GM23248 (cell line): Measurements from ENCODE around the gene INO80E. TPM values are rescaled to one million over a fixed set of nuclear protein-coding genes. Genes with fewer than 3 reads are reported as not detected.
A peak's percentile ranks its signal among the peaks of the same experiment; 100 is the strongest.

Experiments
- DNase-seq: peaks from one replicate; pipeline ENCODE4 v3.0.0-alpha.2; 2015
- H2AFZ ChIP-seq: fragments of 200-600 bp; sonication (generic); 2 replicates; pipeline ENCODE4 v1.6.1; 2016; ENCODE audit warnings: antibody characterized with exemption
- H3F3A ChIP-seq: fragments of 200-600 bp; sonication (generic); 2 replicates; pipeline ENCODE4 v1.6.1; 2016; ENCODE audit warnings: mild to moderate bottlenecking, antibody characterized with exemption, mixed run types; ENCODE audit not compliant: insufficient read depth
- H3K27ac ChIP-seq: fragments of 200-600 bp; sonication (generic); 2 replicates; pipeline ENCODE4 v1.5.1; 2016; ENCODE audit warnings: mild to moderate bottlenecking
- H3K27me3 ChIP-seq: fragments of 200-600 bp; sonication (generic); replicated peaks from 2 replicates; pipeline ENCODE4 v1.6.1; 2016; ENCODE audit warnings: mild to moderate bottlenecking; ENCODE audit not compliant: insufficient read depth
- H3K36me3 ChIP-seq: fragments of 200-600 bp; sonication (generic); 2 replicates; pipeline ENCODE4 v1.6.1; 2016; ENCODE audit warnings: low read depth, mild to moderate bottlenecking
- H3K4me1 ChIP-seq: fragments of 200-600 bp; sonication (generic); 2 replicates; pipeline ENCODE4 v1.6.1; 2016; ENCODE audit warnings: mild to moderate bottlenecking; ENCODE audit not compliant: insufficient read depth
- H3K4me2 ChIP-seq: fragments of 200-600 bp; sonication (generic); one replicate; pipeline ENCODE4 v1.6.1; 2016; ENCODE audit warnings: mild to moderate bottlenecking; ENCODE audit not compliant: unreplicated experiment
- H3K4me3 ChIP-seq: fragments of 200-600 bp; sonication (generic); 2 replicates; pipeline ENCODE4 v1.5.1; 2016; ENCODE audit warnings: mild to moderate bottlenecking
- H3K79me2 ChIP-seq: fragments of 200-600 bp; sonication (generic); 2 replicates; pipeline ENCODE4 v1.6.1; 2016; ENCODE audit warnings: mild to moderate bottlenecking; ENCODE audit not compliant: insufficient read depth
- H3K9ac ChIP-seq: fragments of 200-600 bp; sonication (generic); 2 replicates; pipeline ENCODE4 v1.6.1; 2016; ENCODE audit warnings: mild to moderate bottlenecking
- H3K9me2 ChIP-seq: fragments of 200-600 bp; sonication (generic); 2 replicates; pipeline ENCODE4 v1.6.1; 2016; ENCODE audit warnings: mixed run types, mild to moderate bottlenecking, moderate library complexity; ENCODE audit not compliant: insufficient read depth
- H3K9me3 ChIP-seq: fragments of 200-600 bp; sonication (generic); one replicate; pipeline ENCODE4 v1.6.1; 2017; ENCODE audit warnings: low read depth
- H4K20me1 ChIP-seq: fragments of 200-600 bp; sonication (generic); 2 replicates; pipeline ENCODE4 v1.6.0; 2016; ENCODE audit not compliant: insufficient read depth
- EZH2 ChIP-seq: fragments of 200-600 bp; sonication (generic); IDR thresholded peaks from 2 replicates; pipeline ENCODE4 v1.6.1; 2018; ENCODE audit warnings: antibody characterized with exemption, mild to moderate bottlenecking; ENCODE audit not compliant: insufficient read depth, poor library complexity, severe bottlenecking
- EZH2phosphoT487 ChIP-seq: fragments of 200-600 bp; sonication (generic); IDR thresholded peaks from 2 replicates; pipeline ENCODE4 v1.6.1; 2018; ENCODE audit warnings: antibody characterized with exemption, moderate library complexity, mild to moderate bottlenecking, low read depth; ENCODE audit not compliant: insufficient read depth
- WGBS, 2 experiments: methylation state at CpG; one replicate each; pipeline ENCODE4 v1.1.6; 2015 to 2017; ENCODE audit warnings: low lambda C conversion rate in 2 of 2, low coverage in 1 of 2; ENCODE audit errors: missing lambda C conversion rate in 2 of 2; 5-methylcytosine and 5-hydroxymethylcytosine counted together
- in situ Hi-C: fragments of 300-500 bp; cut with MboI; formaldehyde crosslinking; loops from 2 replicates; pipeline ENCODE4 v1.15.0; 2020
- polyA plus RNA-seq: library from polyadenylated mRNA; unstranded; fragments of >200 nt; fragmentation: Nextera tagmentation; extraction: Ambion mirVana; gene quantifications from 2 replicates; pipeline ENCODE4 v1.2.1, GENCODE V29; 2016
- total RNA-seq: library from RNA; depleted of rRNA; stranded (reverse); fragments of >200 nt; shearing (Covaris generic); gene quantifications from 2 replicates; pipeline ENCODE4 v1.2.3, GENCODE V29; 2014

INO80E gene
- total and polyA plus RNA-seq, 2 experiments from 2014 or later: 32.3 to 51.1 TPM

DNA sequence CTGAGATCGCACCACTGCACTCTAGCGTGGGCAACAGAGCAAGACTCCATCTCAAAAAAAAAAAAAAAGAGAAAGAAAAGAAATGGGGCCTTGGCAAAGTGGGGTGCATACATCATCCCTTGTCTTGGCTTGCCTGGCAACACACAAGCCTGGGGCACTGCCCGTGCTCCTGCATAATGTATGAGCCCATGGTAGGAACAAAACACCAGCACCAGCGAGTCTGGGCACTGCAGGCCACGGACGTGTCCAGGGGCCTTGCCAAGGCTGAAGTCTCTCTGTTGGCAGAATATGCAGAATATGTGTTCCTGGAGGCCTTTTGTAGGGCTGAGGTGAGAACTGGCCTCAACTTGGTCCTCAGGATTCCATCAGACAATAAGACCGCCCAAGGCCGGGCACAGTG is 53.8 kb downstream of the INO80E start:
- in situ Hi-C loops: no loop called here
- WGBS, 2 experiments: 89 to 95% methylated on average over 8 of the region's 8 CpGs
- peaks cover 15% of the 10 kb centered on the region for H3K4me1 ChIP-seq

DNA sequence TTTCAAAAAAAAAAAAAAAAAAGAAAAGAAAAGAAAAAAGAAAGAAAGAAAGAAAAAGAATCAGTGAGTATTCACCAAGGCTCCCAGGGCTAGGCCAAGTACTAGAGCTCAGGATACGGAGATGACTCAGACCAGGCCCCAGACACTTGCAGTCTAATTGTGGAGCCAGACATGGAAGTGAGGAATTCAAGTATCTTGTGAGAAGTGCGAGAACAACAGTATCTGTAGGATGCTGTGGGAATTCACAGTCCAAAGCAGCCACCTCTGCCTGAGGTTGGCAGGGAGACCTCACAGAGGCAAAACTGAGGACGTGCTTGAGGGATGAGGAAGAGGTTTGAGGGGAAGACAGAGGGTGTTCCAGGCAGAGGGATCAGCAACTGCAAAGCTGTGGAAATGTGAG is 55.5 kb downstream of the INO80E start:
- 16 to 18% methylated on average over 3 of the region's 3 CpGs for WGBS, 2 experiments
- in situ Hi-C loops: no loop called here
- H2AFZ ChIP-seq: peak overlapping the region; percentile 56
- H3K27ac ChIP-seq: peak overlapping the region; percentile 80
- no peaks in the 10 kb centered on the region for H3K9me2 ChIP-seq
- DNase-seq: peak; percentile 92
- H3K9me3 ChIP-seq: no peaks in the 10 kb centered on the region
- H3K4me1 ChIP-seq: peaks cover 15% of the 10 kb centered on the region
- peak overlapping the region; percentile 16 for H3K4me2 ChIP-seq
- no peaks in the 10 kb centered on the region for H3K36me3 ChIP-seq
- peaks cover 9% of the 10 kb centered on the region; the same call in 1 of the 2 replicates for H3K79me2 ChIP-seq
- peaks cover 13% of the 10 kb centered on the region; the same call in 1 of the 2 replicates for H3F3A ChIP-seq
- H3K9ac ChIP-seq: peak overlapping the region; percentile 52
- H3K4me3 ChIP-seq: no peak overlapping the region
- no peaks in the 10 kb centered on the region for H4K20me1 ChIP-seq
- no peaks in the 10 kb centered on the region for H3K27me3 ChIP-seq
- no peak for TF ChIP-seq EZH2
- no peak for TF ChIP-seq EZH2phosphoT487

More for the DNA sequence above, 53.8 kb downstream of the INO80E start:
- TF ChIP-seq EZH2phosphoT487: no peak
- TF ChIP-seq EZH2: no peak
- no peaks in the 10 kb centered on the region for H3K36me3 ChIP-seq
- no peak overlapping the region for H3K4me3 ChIP-seq
- DNase-seq: no peak
- H3K27me3 ChIP-seq: no peaks in the 10 kb centered on the region
- no peaks in the 10 kb centered on the region for H3K9me2 ChIP-seq
- no peaks in the 10 kb centered on the region for H3K9me3 ChIP-seq
- peaks cover 9% of the 10 kb centered on the region; the same call in 1 of the 2 replicates for H3K79me2 ChIP-seq
- no peak overlapping the region for H2AFZ ChIP-seq
- H4K20me1 ChIP-seq: no peaks in the 10 kb centered on the region
- no peak overlapping the region for H3K4me2 ChIP-seq
- H3F3A ChIP-seq: peaks cover 13% of the 10 kb centered on the region; the same call in 1 of the 2 replicates
- H3K9ac ChIP-seq: no peak overlapping the region
- no peak overlapping the region for H3K27ac ChIP-seq

DNA sequence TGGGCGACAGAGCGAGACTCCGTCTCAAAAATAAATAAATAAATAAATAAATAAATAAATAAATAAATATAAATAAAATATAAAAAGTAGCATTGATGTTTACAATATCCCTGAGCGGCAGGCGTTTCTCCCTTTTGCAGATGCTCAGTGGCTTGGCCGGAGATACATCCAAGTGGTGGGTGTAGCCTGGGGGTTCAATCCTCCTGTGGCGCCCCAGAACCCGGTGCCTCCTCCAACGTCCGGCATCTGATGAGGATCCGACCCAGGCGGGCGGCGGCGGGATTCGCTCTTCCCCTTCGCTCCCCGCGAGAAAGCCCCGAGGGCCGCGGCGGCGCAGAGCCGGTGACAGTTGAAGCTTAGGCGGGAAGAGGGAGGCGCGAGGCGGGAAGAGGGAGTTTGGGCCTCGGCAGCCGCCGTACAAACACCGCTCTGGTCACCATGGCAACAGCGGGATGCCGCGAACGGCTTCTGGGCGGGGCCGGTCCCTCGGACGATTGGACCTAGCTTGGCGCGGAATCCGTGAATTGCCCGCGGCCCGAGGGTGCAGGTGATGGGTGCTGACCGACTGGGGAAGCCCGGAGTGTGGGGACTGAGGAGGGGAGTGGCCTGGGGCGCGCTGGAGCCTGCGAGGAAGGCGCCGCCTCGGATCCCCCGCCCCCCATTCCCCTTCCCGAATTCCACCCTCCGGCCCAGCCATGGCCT is 56.8 kb downstream of the INO80E start:
- 2 to 3% methylated on average over 47 to 52 of the region's 58 CpGs for WGBS, 2 experiments
- DNase-seq: peak; percentile 98
- peak overlapping the region; percentile 96 for H3K4me2 ChIP-seq
- H3K9ac ChIP-seq: peak overlapping the region; percentile 76
- no peaks in the 10 kb centered on the region for H3K9me2 ChIP-seq
- H3K4me1 ChIP-seq: peaks cover 15% of the 10 kb centered on the region
- TF ChIP-seq EZH2: no peak
- TF ChIP-seq EZH2phosphoT487: no peak
- H3K9me3 ChIP-seq: no peaks in the 10 kb centered on the region
- H2AFZ ChIP-seq: peak overlapping the region; percentile 85
- no peaks in the 10 kb centered on the region for H4K20me1 ChIP-seq
- in situ Hi-C loops: no loop called here
- peaks cover 13% of the 10 kb centered on the region; the same call in 1 of the 2 replicates for H3F3A ChIP-seq
- no peaks in the 10 kb centered on the region for H3K36me3 ChIP-seq
- H3K27me3 ChIP-seq: no peaks in the 10 kb centered on the region
- peak overlapping the region; percentile 85 for H3K4me3 ChIP-seq
- H3K79me2 ChIP-seq: peaks cover 9% of the 10 kb centered on the region; the same call in 1 of the 2 replicates
- H3K27ac ChIP-seq: peak overlapping the region; percentile 80

DNA sequence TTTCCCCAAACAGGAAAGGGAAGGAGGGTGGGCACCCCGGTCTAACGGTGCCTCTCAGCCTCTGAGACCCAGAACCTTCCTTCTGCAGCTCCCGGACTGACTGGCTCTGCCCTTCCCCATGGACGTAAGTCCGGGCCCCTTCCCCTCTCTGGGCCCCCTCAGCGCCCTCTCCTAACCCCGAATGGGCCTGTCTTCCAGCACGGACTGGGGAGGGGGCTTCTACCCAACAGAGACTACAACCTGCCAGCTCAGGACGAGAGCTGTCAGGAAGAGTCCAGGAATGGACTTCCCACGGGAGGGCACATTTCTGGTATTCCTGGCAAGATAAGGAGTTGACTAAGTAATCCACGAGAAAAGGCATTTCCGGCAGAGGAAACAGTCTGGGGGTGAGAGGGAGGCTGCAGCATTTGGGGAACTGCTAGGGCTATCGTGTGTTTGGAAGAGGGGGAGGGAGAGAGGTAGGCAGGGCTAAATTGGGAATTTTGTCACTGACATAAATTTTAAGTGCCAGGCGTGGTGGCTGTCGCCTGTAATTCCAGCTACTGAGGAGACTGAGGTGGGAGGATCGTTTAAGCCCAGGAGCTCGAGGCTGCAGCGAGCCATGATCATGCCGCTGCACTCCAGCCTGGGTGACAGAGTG is 57.5 kb downstream of the INO80E start:
- peaks cover 15% of the 10 kb centered on the region for H3K4me1 ChIP-seq
- no peak for TF ChIP-seq EZH2phosphoT487
- TF ChIP-seq EZH2: no peak
- in situ Hi-C loops: no loop called here
- 0 to 2% methylated on average over 18 to 19 of the region's 19 CpGs for WGBS, 2 experiments
- H3K27ac ChIP-seq: peak overlapping the region; percentile 51
- H3K79me2 ChIP-seq: peaks cover 9% of the 10 kb centered on the region; the same call in 1 of the 2 replicates
- H3K4me3 ChIP-seq: peak overlapping the region; percentile 85
- no peaks in the 10 kb centered on the region for H3K36me3 ChIP-seq
- H3K27me3 ChIP-seq: no peaks in the 10 kb centered on the region
- no peaks in the 10 kb centered on the region for H4K20me1 ChIP-seq
- H3K9me2 ChIP-seq: no peaks in the 10 kb centered on the region
- no peaks in the 10 kb centered on the region for H3K9me3 ChIP-seq
- H2AFZ ChIP-seq: peak overlapping the region; percentile 85
- DNase-seq: peak; percentile 77
- peak overlapping the region; percentile 76 for H3K9ac ChIP-seq
- peaks cover 13% of the 10 kb centered on the region; the same call in 1 of the 2 replicates for H3F3A ChIP-seq
- peak overlapping the region; percentile 96 for H3K4me2 ChIP-seq
